GM19025 (cell line): Measurements from ENCODE around the gene FAM13B.
A peak's percentile ranks its signal among the peaks of the same experiment; 100 is the strongest.
"Not testable (repeated sequence)": the region's sequence is repeated elsewhere in the genome, so short reads cannot be mapped to it uniquely, and the experiment has no call there.

Source experiments
- ATAC-seq: cut with Tn5 transposase; IDR thresholded peaks from one replicate; pipeline ENCODE4 v1.9.1; 2021; ENCODE audit warnings: mild to moderate bottlenecking, low read depth, moderate library complexity; ENCODE audit not compliant: unreplicated experiment

The FAM13B gene

GRCh38 chr5:138035605-138036537 lies 3.0 kb upstream of the FAM13B start:
- peak; percentile 26 for ATAC-seq

GRCh38 chr5:138033907-138034306 lies 1.0 kb upstream of the FAM13B start:
- ATAC-seq: no peak

- peak; percentile 9 for ATAC-seq
Observed at GRCh38 chr5:138033386-138033808, 518 bp upstream of the FAM13B start.

GRCh38 chr5:138032028-138032571 lies 779 bp downstream of the FAM13B start:
- peak; percentile 35 for ATAC-seq

- ATAC-seq: no peak
Observed at GRCh38 chr5:138029944-138030343, 2.9 kb downstream of the FAM13B start.

GRCh38 chr5:138029501-138029900 lies 3.4 kb downstream of the FAM13B start:
- no peak for ATAC-seq

- ATAC-seq: no peak
Observed at GRCh38 chr5:138028971-138029365, 3.9 kb downstream of the FAM13B start.

GRCh38 chr5:138028262-138028970 lies 4.5 kb downstream of the FAM13B start:
- ATAC-seq: not testable (repeated sequence)

GRCh38 chr5:138026793-138027192 lies 6.1 kb downstream of the FAM13B start:
- not testable (repeated sequence) for ATAC-seq

- no peak for ATAC-seq
Observed at GRCh38 chr5:138025285-138025684, 7.6 kb downstream of the FAM13B start.

- no peak for ATAC-seq
Observed at GRCh38 chr5:138024117-138024516, 8.8 kb downstream of the FAM13B start.

- ATAC-seq: no peak
Observed at GRCh38 chr5:138022912-138023311, 10.0 kb downstream of the FAM13B start.

GRCh38 chr5:138021771-138022170 lies 11.1 kb downstream of the FAM13B start:
- ATAC-seq: no peak

GRCh38 chr5:138018849-138019248 lies 14.0 kb downstream of the FAM13B start:
- ATAC-seq: no peak

- ATAC-seq: no peak
Observed at GRCh38 chr5:138015916-138016315, 17.0 kb downstream of the FAM13B start.

- no peak for ATAC-seq
Observed at GRCh38 chr5:138011991-138012390, 20.9 kb downstream of the FAM13B start.

- ATAC-seq: no peak
Observed at GRCh38 chr5:138000102-138000723, 32.7 kb downstream of the FAM13B start.

- ATAC-seq: no peak
Observed at GRCh38 chr5:137997726-137998213, 35.1 kb downstream of the FAM13B start.

- no peak for ATAC-seq
Observed at GRCh38 chr5:137995749-137996128, 37.1 kb downstream of the FAM13B start.

GRCh38 chr5:137995077-137995748 lies 37.7 kb downstream of the FAM13B start:
- ATAC-seq: no peak
